Endothelial cell of umbilical vein (primary cell): ENCODE data around the gene EIF2B4. TPM values are rescaled to one million over a fixed set of nuclear protein-coding genes. Genes with fewer than 3 reads are reported as not detected.

Experiments
- BruUV-seq: library from RNA; stranded (reverse); fragments of 400-500 nt; replicated peaks from 2 replicates; lab custom pipeline; 2021; lab: Mats Ljungman, UMichigan
- CTCF ChIA-PET: fragments of 300-600, 350-600 bp; sonication (Branson Sonifier 250); formaldehyde crosslinking; loops from one replicate; lab custom pipeline; 2021; ENCODE audit warnings: antibody characterized with exemption, inconsistent platforms; lab: Charles Lee
- POLR2A ChIA-PET: fragments of 300-600, 350-600 bp; sonication (Branson Sonifier 250); formaldehyde crosslinking; loops from one replicate; lab custom pipeline; 2021; ENCODE audit warnings: antibody characterized with exemption, inconsistent platforms; lab: Charles Lee
- DNase-seq: peaks from one replicate; pipeline ENCODE4 v3.0.0-alpha.2; 2011; ENCODE audit warnings: low read depth, low spot score
- FAIRE-seq: peaks from 2 replicates; lab custom pipeline; 2011; peaks lifted over from hg19 to GRCh38; lab: Jason Lieb, UNC
- H2AFZ ChIP-seq: 2 replicates; pipeline ENCODE4 v1.6.0; 2012; ENCODE audit warnings: low read depth, low read length, control low read depth, inconsistent platforms
- H3K27ac ChIP-seq: 2 replicates; pipeline ENCODE4 v1.5.1; 2011; ENCODE audit warnings: low read depth, mild to moderate bottlenecking, control low read depth, low read length, moderate library complexity; ENCODE audit not compliant: insufficient read depth
- H3K27me3 ChIP-seq, 2 experiments: 2 replicates each; pipeline versions ENCODE4 v1.6.0 to v1.6.1; 2011; ENCODE audit warnings: low read length in 2 of 2, mixed read lengths in 1 of 2; ENCODE audit not compliant: control insufficient read depth in 2 of 2, insufficient read depth in 2 of 2
- H3K36me3 ChIP-seq, 2 experiments: 2 replicates in 1 of 2; 3 replicates in 1 of 2; pipeline ENCODE4 v1.5.1; 2011; ENCODE audit warnings: low read length in 2 of 2, mild to moderate bottlenecking in 1 of 2, moderate library complexity in 1 of 2; ENCODE audit not compliant: control insufficient read depth in 2 of 2, insufficient read depth in 2 of 2; ENCODE audit errors: extremely low read depth in 1 of 2
- H3K4me1 ChIP-seq: 3 replicates; pipeline ENCODE4 v1.5.1; 2011; ENCODE audit warnings: mild to moderate bottlenecking, low read length; ENCODE audit not compliant: control insufficient read depth, insufficient read depth; ENCODE audit errors: extremely low read depth
- H3K4me2 ChIP-seq: 2 replicates; pipeline ENCODE4 v1.6.1; 2011; ENCODE audit warnings: low read length, control low read depth, mixed read lengths; ENCODE audit not compliant: insufficient read depth
- H3K4me3 ChIP-seq, 3 experiments: fragments of 200-600 bp in 1 of 3; sonication (generic), shearing (Covaris generic) in 1 of 3; replicated peaks in 1 of 3; 2 replicates each; pipeline ENCODE4 v1.5.1; 2011 to 2016; ENCODE audit warnings: control low read depth in 3 of 3, low read length in 3 of 3, mild to moderate bottlenecking in 2 of 3, inconsistent platforms in 1 of 3, low read depth in 1 of 3, moderate library complexity in 1 of 3; ENCODE audit not compliant: insufficient read depth in 1 of 3
- H3K79me2 ChIP-seq: 2 replicates; pipeline ENCODE4 v1.6.0; 2012; ENCODE audit warnings: low read length, inconsistent platforms; ENCODE audit not compliant: control insufficient read depth, insufficient read depth
- H3K9ac ChIP-seq: replicated peaks from 2 replicates; pipeline ENCODE3; 2011; ENCODE audit warnings: low read length, control low read depth; ENCODE audit not compliant: insufficient read depth; ENCODE audit errors: extremely low read depth
- H3K9me1 ChIP-seq: replicated peaks from 3 replicates; pipeline ENCODE4 v1.6.0; 2011; ENCODE audit warnings: mild to moderate bottlenecking, low read length; ENCODE audit not compliant: control insufficient read depth, insufficient read depth; ENCODE audit errors: extremely low read depth
- H3K9me3 ChIP-seq: replicated peaks from 2 replicates; pipeline ENCODE4 v1.5.1; 2012; ENCODE audit warnings: low read length, inconsistent platforms; ENCODE audit not compliant: control insufficient read depth, insufficient read depth
- H4K20me1 ChIP-seq: replicated peaks from 2 replicates; pipeline ENCODE3; 2011; ENCODE audit warnings: mild to moderate bottlenecking, low read length; ENCODE audit not compliant: control insufficient read depth, insufficient read depth; ENCODE audit errors: extremely low read depth
- CTCF ChIP-seq, 2 donors: IDR thresholded peaks; 1 replicate in 1 of 2; 2 replicates in 1 of 2; pipeline ENCODE4 v1.5.1; 2011; ENCODE audit warnings: low read length in 2 of 2, mild to moderate bottlenecking in 2 of 2, moderate library complexity in 2 of 2, control low read depth in 1 of 2, inconsistent platforms in 1 of 2, low read depth in 1 of 2; ENCODE audit not compliant: insufficient read depth in 1 of 2; ENCODE audit errors: extremely low read depth in 1 of 2
- EZH2 ChIP-seq: IDR thresholded peaks from 2 replicates; pipeline ENCODE4 v1.6.1; 2012; ENCODE audit warnings: borderline replicate concordance, low read depth, mild to moderate bottlenecking, moderate library complexity, low read length, inconsistent platforms; ENCODE audit not compliant: severe bottlenecking
- GATA2 ChIP-seq: IDR thresholded peaks from 2 replicates; pipeline ENCODE4 v1.7.0; 2011; ENCODE audit warnings: low read depth, mild to moderate bottlenecking, moderate library complexity, mixed read lengths, low read length; ENCODE audit not compliant: insufficient read length, insufficient read depth
- JUN ChIP-seq: IDR thresholded peaks from 2 replicates; pipeline ENCODE4 v1.6.1; 2011; ENCODE audit warnings: borderline replicate concordance, low read depth; ENCODE audit not compliant: insufficient read length, insufficient read depth
- MAX ChIP-seq: IDR thresholded peaks from 2 replicates; pipeline ENCODE4 v1.6.1; 2011; ENCODE audit not compliant: insufficient read depth, insufficient read length
- MYC ChIP-seq: IDR thresholded peaks from one replicate; pipeline ENCODE4 v1.6.1; 2011; ENCODE audit warnings: mild to moderate bottlenecking, low read depth, low read length
- POLR2AphosphoS5 ChIP-seq: IDR thresholded peaks from 2 replicates; pipeline ENCODE4 v1.6.1; 2012; ENCODE audit warnings: low read depth, mild to moderate bottlenecking, control low read depth, low read length, moderate library complexity; ENCODE audit not compliant: insufficient read depth
- dilution Hi-C: fragments of 300-500 bp; cut with MboI; formaldehyde crosslinking; loops from one replicate; pipeline ENCODE4 v1.15.0; 2019; ENCODE audit warnings: low sequenced_read_pairs; ENCODE audit not compliant: extremely low pct_ligation_motif_present
- intact Hi-C: fragments of 100-400 bp; cut with micrococcal nuclease; formaldehyde crosslinking; loops from one replicate; pipeline ENCODE4 v1.10.0; 2022
- polyA plus RNA-seq, 4 experiments: library from polyadenylated mRNA; depleted of rRNA in 3 of 4; stranded (reverse) in 3 of 4; unstranded in 1 of 4; fragments of >200 nt; gene quantifications; 2 replicates each; pipeline versions ENCODE4 v1.2.1 to v1.2.3, GENCODE V29; 2011 to 2012; ENCODE audit warnings: missing spikeins in 1 of 4
- total RNA-seq: library from RNA; stranded (reverse); gene quantifications from 2 replicates; pipeline ENCODE4 v1.2.3, GENCODE V29; 2021

EIF2B4 gene
- total and polyA plus RNA-seq, 2 donors (not counting 3 experiments of a cell fraction or from before 2014, with no cell fraction given): 43.7 to 63.2 TPM

- CTCF ChIA-PET: no interaction called here
- TF ChIP-seq CTCF (IDR thresholded peaks at IDR 0.05; ENCODE audit: extremely low read depth in 1 of 2, insufficient read depth in 1 of 2, low read depth in 1 of 2, low read length in 2 of 2) (no peak), MYC (no peak), POLR2AphosphoS5 (no peak), GATA2 (no peak), JUN (no peak), MAX (no peak), EZH2 (no peak)
- Histone ChIP-seq H3K9me3 (no peaks in the 10 kb centered on the region), H3K9ac (no peak overlapping the region), H3K4me1 (peaks cover 14% of the 10 kb centered on the region), H3K27me3 (no peaks in the 10 kb centered on the region), H3K9me1 (no peaks in the 10 kb centered on the region), H2AFZ (no peak overlapping the region), H4K20me1 (no peaks in the 10 kb centered on the region), H3K4me3 (no peak overlapping the region), H3K36me3 (peaks cover 16 to 41% of the 10 kb centered on the region in 2 experiments), H3K79me2 (peaks cover 30% of the 10 kb centered on the region), H3K27ac (no peak overlapping the region), H3K4me2 (no peak overlapping the region)
- dilution Hi-C loops (no loop called here), intact Hi-C loops (loop anchor here (5.0 kb wide), 2 partner anchors 126 to 161 kb away; partner anchors contain the start of genes ATRAID and SLC5A6)
- FAIRE-seq: no peak
- BruUV-seq: no TSS peak
- DNase-seq: no peak
- POLR2A ChIA-PET: no interaction called here
Measured at GRCh38 chr2:27372937-27373336, 2.8 kb upstream of the EIF2B4 start.
